Mucosa of descending colon (tissue), 3 donors: ENCODE data around the gene THUMPD3. TPM values are rescaled to one million over a fixed set of nuclear protein-coding genes. Genes with fewer than 3 reads are reported as not detected.

Source experiments
- ATAC-seq: fragments of 200-7000 bp; cut with Tn5 transposase; one replicate; pipeline ENCODE4 v1.9.1; 2020; ENCODE audit warnings: mild to moderate bottlenecking, moderate library complexity
- DNase-seq, 3 donors: peaks; one replicate each; pipeline ENCODE4 v3.0.0-alpha.2; 2020
- H3K36me3 ChIP-seq: fragments of 200-600 bp; one replicate; pipeline ENCODE4 v1.8.0; 2021; ENCODE audit warnings: low read depth, mild to moderate bottlenecking
- H3K4me1 ChIP-seq: fragments of 200-600 bp; one replicate; pipeline ENCODE4 v1.8.0; 2021; ENCODE audit warnings: low read depth, mild to moderate bottlenecking
- H3K4me3 ChIP-seq: fragments of 200-600 bp; one replicate; pipeline ENCODE4 v1.8.0; 2021; ENCODE audit warnings: mild to moderate bottlenecking
- H3K9me3 ChIP-seq: fragments of 200-600 bp; one replicate; pipeline ENCODE4 v1.8.0; 2021; ENCODE audit warnings: mild to moderate bottlenecking
- CTCF ChIP-seq: fragments of 200-600 bp; IDR thresholded peaks from one replicate; pipeline ENCODE4 v1.8.0; 2022; ENCODE audit warnings: antibody characterized with exemption, mild to moderate bottlenecking
- intact Hi-C, 2 donors: fragments of 100-400 bp; cut with DNase I in 1 of 2; cut with micrococcal nuclease in 1 of 2; formaldehyde crosslinking; loops; one replicate each; pipeline versions ENCODE4 v1.11.0 to v1.11.1; 2022; cut with DNase I, micrococcal nuclease
- total RNA-seq, 3 donors: library from RNA; stranded (reverse); fragmentation: NEBNext Ultra II Directional in 2 of 3; extraction: Animal tissue kit (Norgen Biotek cat#: 25700) in 2 of 3; gene quantifications; one replicate each; pipeline versions ENCODE4 v1.2.1 to v1.2.4, GENCODE V29; 2021 to 2023
- donor health status: DM: no; HTN: no; CAD: no; lungs with moderate emphysema.
- donor health status: DM: no; HTN: no; CAD: no.
- donor health status: DM: no; HTN: yes; CAD: no.

THUMPD3 gene
- total RNA-seq, 3 donors from 2014 or later: 30.0 to 34.0 (median 31.2) TPM

GRCh38 chr3:9408061-9408460 is 45.2 kb downstream of the THUMPD3 start:
- Histone ChIP-seq H3K9me3 (no peaks in the 10 kb centered on the region), H3K4me1 (peaks cover 27% of the 10 kb centered on the region), H3K36me3 (no peaks in the 10 kb centered on the region), H3K4me3 (no peak overlapping the region)
- TF ChIP-seq CTCF: no peak
- DNase-seq: no peak
- intact Hi-C loops: no loop called here
- ATAC-seq: no peak

GRCh38 chr3:9408546-9408945 is 45.7 kb downstream of the THUMPD3 start:
- ATAC-seq (no peak), DNase-seq (no peak)
- Histone ChIP-seq H3K36me3 (no peaks in the 10 kb centered on the region), H3K9me3 (no peaks in the 10 kb centered on the region), H3K4me3 (no peak overlapping the region), H3K4me1 (peaks cover 23% of the 10 kb centered on the region)
- intact Hi-C loops: no loop called here
- no peak for TF ChIP-seq CTCF

- Histone ChIP-seq H3K9me3 (no peaks in the 10 kb centered on the region), H3K4me1 (peaks cover 15% of the 10 kb centered on the region), H3K4me3 (no peak overlapping the region), H3K36me3 (no peaks in the 10 kb centered on the region)
- TF ChIP-seq CTCF: no peak
- DNase-seq: no peak
- intact Hi-C loops: no loop called here
- no peak for ATAC-seq
Observed at GRCh38 chr3:9409981-9410854, 47.4 kb downstream of the THUMPD3 start.

GRCh38 chr3:9411302-9411701 is 48.4 kb downstream of the THUMPD3 start:
- H3K4me1 ChIP-seq: peaks cover 14% of the 10 kb centered on the region
- intact Hi-C loops: no loop called here
- DNase-seq (no peak), ATAC-seq (no peak)
- no peaks in the 10 kb centered on the region for H3K9me3 ChIP-seq
- H3K4me3 ChIP-seq: no peak overlapping the region
- H3K36me3 ChIP-seq: no peaks in the 10 kb centered on the region
- TF ChIP-seq CTCF: no peak

GRCh38 chr3:9412293-9412692 is 49.4 kb downstream of the THUMPD3 start:
- no peak overlapping the region for H3K4me3 ChIP-seq
- intact Hi-C loops: no loop called here
- no peaks in the 10 kb centered on the region for H3K36me3 ChIP-seq
- DNase-seq: no peak
- H3K4me1 ChIP-seq: peaks cover 19% of the 10 kb centered on the region
- no peaks in the 10 kb centered on the region for H3K9me3 ChIP-seq
- ATAC-seq: no peak
- no peak for TF ChIP-seq CTCF
